Bronchial epithelial cell (primary cell): Measurements from ENCODE around the gene GRK1. TPM values are rescaled to one million over a fixed set of nuclear protein-coding genes. Genes with fewer than 3 reads are reported as not detected.

Experiments
- DNase-seq: peaks from one replicate; pipeline ENCODE4 v3.0.0-alpha.2; 2010; ENCODE audit warnings: low read depth
- FAIRE-seq: peaks from 2 replicates; lab custom pipeline; 2011; peaks lifted over from hg19 to GRCh38; lab: Jason Lieb, UNC
- H3K27me3 ChIP-seq: 2 replicates; pipeline ENCODE4 v1.5.1; 2011; ENCODE audit warnings: low read length; ENCODE audit not compliant: control insufficient read depth, insufficient read depth
- H3K36me3 ChIP-seq: 2 replicates; pipeline ENCODE4 v1.5.1; 2011; ENCODE audit warnings: low read length; ENCODE audit not compliant: control insufficient read depth, insufficient read depth
- H3K4me3 ChIP-seq: 2 replicates; pipeline ENCODE4 v1.5.1; 2011; ENCODE audit warnings: mild to moderate bottlenecking, low read depth, low read length, control low read depth
- total RNA-seq: library from RNA; depleted of rRNA; stranded (reverse); fragments of >200 nt; gene quantifications from 2 replicates; pipeline ENCODE4 v1.2.1, GENCODE V29; 2014
- TF ChIP-seq, protein P1 (sequence below): IDR thresholded peaks from 2 replicates; pipeline ENCODE4 v1.5.1; 2011; ENCODE audit warnings: mild to moderate bottlenecking, moderate library complexity, low read length, control low read depth, inconsistent platforms; ENCODE audit not compliant: insufficient read depth, severe bottlenecking

The GRK1 gene
- total RNA-seq, 1 donor from 2014 or later, result not detected

- no peak overlapping the region for H3K4me3 ChIP-seq
- H3K36me3 ChIP-seq, result no peaks in the 10 kb centered on the region
- FAIRE-seq, result no peak
- no peaks in the 10 kb centered on the region for H3K27me3 ChIP-seq
- no peak for DNase-seq
- TF ChIP-seq, protein P1, sequence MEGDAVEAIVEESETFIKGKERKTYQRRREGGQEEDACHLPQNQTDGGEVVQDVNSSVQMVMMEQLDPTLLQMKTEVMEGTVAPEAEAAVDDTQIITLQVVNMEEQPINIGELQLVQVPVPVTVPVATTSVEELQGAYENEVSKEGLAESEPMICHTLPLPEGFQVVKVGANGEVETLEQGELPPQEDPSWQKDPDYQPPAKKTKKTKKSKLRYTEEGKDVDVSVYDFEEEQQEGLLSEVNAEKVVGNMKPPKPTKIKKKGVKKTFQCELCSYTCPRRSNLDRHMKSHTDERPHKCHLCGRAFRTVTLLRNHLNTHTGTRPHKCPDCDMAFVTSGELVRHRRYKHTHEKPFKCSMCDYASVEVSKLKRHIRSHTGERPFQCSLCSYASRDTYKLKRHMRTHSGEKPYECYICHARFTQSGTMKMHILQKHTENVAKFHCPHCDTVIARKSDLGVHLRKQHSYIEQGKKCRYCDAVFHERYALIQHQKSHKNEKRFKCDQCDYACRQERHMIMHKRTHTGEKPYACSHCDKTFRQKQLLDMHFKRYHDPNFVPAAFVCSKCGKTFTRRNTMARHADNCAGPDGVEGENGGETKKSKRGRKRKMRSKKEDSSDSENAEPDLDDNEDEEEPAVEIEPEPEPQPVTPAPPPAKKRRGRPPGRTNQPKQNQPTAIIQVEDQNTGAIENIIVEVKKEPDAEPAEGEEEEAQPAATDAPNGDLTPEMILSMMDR, result no peak
Measured at GRCh38 chr13:113739527-113740285, 72.7 kb downstream of the GRK1 start.

DNA sequence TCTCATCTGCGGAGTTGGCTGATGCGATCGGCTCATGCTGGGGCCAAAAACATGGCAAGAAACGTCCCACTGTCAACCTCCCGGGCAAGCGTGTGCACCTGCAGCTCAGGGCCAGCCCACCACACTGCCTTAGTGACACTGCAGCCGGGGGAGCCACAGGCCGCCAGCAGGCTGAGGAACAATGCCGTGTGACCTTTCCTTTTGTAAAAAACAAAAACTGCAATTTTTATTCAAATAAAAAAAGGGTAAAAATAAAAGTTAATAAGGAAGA is 73.2 kb downstream of the GRK1 start:
- DNase-seq, result no peak
- Histone ChIP-seq H3K36me3 (no peaks in the 10 kb centered on the region), H3K27me3 (no peaks in the 10 kb centered on the region), H3K4me3 (no peak overlapping the region)
- no peak for FAIRE-seq
- TF ChIP-seq, protein P1, result no peak

- no peak overlapping the region for H3K4me3 ChIP-seq
- FAIRE-seq (peak; percentile 76), DNase-seq (no peak)
- TF ChIP-seq, protein P1, result no peak
- no peaks in the 10 kb centered on the region for H3K27me3 ChIP-seq
- no peaks in the 10 kb centered on the region for H3K36me3 ChIP-seq
Measured at GRCh38 chr13:113740661-113741060, 73.6 kb downstream of the GRK1 start.

- DNase-seq (no peak), FAIRE-seq (no peak)
- Histone ChIP-seq H3K36me3 (no peaks in the 10 kb centered on the region), H3K27me3 (no peaks in the 10 kb centered on the region), H3K4me3 (no peak overlapping the region)
- TF ChIP-seq, protein P1, result no peak
Measured at GRCh38 chr13:113741191-113741668, 74.2 kb downstream of the GRK1 start.

GRCh38 chr13:113742000-113742441 is 75.0 kb downstream of the GRK1 start:
- TF ChIP-seq, protein P1, result no peak
- no peaks in the 10 kb centered on the region for H3K27me3 ChIP-seq
- no peaks in the 10 kb centered on the region for H3K36me3 ChIP-seq
- peak; percentile 59 for DNase-seq
- H3K4me3 ChIP-seq, result no peak overlapping the region
- FAIRE-seq, result no peak
